NCI-H2227 treated with DMSO at 0.1 percent for 48 hours (cell line): Measurements from ENCODE around the gene SPN.
"Not testable (repeated sequence)": the region's sequence is repeated elsewhere in the genome, so short reads cannot be mapped to it uniquely, and the experiment has no call there.

Experiments
- DNase-seq: peaks from one replicate; lab custom pipeline; 2025; lab: John Stamatoyannopoulos, UW

Gene SPN

DNA sequence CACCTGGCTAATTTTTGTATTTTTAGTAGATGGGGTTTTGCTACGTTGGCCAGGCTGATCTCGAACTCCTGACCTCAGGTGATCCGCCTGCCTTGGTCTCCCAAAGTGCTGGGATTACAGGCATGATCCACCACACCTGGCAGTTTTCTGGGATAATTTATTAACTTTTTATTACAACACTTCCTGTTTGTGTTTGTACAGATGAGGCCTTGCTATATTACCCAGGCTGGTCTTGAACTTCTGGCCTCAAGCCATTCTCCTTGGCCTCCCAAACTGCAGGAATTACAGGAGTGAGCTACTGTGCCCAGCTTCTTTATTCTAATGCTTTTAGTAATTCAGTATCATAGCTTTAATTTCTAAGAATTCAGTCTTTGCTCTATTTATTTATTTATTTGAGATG lies 16.1 kb upstream of the SPN start:
- no peak for DNase-seq

DNA sequence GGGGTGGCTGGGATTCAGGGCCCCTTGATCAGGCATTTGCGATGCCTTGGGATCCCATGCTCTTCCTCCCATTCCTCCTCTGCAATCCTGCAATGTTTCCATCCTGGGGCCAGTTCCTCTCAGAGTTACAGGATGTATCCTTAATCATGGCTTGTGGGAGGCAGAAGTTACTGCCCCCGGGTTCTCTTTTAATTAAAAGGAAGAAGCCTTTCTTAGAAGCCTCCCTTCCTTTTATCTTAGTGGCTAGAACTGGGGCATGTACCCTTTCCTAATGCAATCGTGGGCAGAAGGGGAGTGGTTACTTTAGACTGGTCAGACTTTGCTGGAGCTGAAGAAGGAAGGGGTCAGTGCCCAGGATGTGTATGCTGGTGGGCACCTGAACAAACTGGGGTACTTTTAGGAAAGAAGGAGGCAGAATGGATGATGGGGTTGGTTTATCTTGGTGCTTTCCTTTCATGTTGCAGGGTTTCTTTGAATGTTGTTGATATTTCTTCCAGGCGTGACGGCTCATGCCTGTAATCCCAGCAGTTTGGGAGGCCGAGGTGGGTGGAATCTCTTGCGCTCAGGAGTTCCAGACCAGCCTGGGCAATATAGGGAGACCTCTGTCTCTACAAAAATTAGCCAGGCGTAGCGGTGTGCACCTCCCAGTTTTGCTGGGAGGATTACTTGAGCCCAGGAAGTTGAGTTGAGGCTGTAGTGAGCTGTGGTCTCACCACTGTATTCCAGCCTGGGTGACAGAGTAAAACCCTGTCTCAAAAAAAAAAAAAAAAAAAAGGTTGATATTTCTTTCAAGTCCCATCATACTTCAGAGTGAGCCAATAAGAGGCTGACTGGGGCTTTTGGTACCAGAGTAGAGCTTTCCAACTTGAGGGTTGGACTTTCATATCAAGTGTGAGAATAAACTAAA lies 13.2 kb upstream of the SPN start:
- DNase-seq = no peak

DNA sequence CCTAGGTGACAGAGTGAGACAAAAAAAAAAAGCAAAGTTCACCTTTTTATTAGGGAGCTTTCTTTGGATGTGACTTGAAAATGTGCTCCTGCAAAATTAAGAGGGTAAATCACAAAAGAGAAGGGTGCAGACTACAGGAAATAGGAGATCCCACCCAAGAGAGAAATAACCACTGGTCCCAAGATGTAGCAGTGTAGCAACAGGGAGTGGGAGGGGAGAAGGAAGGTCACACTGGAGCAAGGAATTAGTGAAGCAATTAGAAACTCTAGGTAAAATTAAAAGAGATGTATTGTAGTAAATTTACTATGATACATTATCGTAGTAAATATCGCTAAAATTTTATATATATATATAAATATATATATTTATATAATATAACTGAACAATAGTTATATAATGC lies 12.3 kb upstream of the SPN start:
- no peak for DNase-seq

DNA sequence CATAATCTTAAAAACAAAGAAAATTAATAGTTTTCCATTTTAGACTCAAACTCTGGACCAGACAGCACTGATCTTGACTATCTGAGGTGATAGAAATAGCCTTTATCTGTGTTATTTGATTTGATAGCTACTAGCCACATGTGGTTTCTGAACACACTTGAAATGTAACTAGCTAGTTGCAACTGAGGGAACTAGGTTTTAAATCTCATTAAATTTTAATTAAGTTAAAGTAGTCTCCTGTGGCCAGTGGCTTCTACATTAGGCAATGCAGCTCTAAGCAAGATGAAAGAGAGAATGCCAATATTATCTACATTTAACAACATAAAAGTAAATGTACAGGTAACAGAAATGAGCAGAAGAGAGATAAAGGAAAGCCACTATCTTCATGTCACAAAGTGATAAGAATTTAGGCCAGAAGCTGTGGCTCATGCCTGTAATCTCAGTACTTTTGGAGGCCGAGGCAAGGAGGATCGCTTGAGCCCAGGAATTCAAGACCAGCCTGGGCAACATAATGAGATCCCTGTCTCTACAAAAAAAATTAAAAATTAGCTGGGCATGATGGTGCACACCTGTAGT lies 11.2 kb upstream of the SPN start:
- DNase-seq = no peak

DNA sequence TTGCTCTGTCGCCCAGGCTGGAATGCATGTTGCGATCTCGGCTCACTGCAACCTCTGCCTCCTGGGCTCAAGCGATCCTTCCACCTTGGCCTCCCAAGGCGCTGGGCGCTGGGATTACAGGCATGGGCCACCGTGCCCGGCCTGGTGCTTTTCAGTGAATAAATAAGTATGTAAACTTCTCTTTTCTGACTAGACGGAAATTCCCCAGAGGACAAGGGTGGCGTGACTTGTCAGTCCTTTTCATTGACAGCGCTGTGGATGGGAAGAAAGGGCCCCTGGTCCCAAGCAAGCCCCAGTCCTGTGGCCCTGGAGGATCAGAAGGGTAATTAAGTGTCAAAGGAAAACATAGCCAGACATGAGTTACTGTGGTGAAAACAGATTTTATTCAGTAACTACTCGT lies 9.6 kb upstream of the SPN start:
- DNase-seq = no peak

DNA sequence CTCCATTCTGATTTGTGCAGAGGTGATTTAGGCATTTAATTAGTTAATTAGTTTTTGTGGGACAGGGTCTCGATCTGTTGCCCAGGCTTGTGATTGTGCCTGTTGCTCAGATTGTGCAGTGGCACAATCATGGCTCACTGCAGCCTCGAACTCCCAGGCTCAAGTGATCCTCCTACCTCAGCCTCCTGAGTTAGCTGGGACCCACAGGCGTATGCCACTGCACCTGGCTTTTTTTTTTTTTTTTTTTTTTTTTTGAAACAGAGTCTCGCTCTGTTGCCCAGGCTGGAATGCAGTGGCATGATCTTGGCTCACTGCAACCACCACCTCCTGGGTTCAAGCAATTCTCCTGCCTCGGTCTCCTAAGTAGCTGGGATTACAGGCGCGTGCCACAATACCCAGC lies 9.2 kb upstream of the SPN start:
- not testable (repeated sequence) for DNase-seq

DNA sequence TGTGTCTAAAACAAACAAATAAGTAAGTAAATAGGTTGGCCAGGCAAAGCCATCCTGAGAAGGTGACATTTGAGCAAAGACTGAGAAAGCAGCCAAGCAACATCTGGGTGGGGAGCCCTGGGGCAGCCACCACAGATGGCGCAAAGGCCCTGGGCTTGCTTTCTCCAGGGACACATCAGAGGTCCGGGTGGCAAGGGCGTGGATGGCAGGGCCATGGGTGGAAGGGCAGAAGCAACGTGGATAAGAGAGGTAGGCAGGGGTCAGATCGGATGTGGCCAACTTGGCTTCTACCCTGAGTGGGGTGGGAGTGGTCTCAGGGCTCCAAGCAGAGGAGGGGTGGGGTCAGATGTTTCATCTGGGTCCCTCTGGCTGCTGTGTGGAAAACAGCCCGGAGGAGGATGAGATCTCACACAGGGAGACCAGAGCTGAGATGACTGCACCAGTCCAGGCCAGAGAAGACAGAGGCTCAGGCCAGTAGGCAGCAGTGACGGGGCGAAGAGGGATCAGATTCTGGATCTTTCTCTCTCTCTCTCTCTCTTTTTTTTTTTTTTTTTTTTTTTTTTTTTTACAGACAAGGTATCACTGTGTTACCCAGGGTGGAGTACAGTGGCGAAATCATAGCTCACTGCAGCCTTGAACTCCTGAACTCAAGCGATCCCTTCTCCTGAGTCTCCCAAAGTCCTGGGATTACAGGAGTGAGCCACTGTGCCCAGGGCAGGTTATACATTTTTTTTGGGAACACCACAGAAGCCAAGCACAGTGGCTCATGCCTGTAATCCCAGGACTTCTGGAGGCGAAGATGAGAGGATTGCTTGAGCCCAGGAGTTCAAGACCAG lies 6.1 kb upstream of the SPN start:
- no peak for DNase-seq

DNA sequence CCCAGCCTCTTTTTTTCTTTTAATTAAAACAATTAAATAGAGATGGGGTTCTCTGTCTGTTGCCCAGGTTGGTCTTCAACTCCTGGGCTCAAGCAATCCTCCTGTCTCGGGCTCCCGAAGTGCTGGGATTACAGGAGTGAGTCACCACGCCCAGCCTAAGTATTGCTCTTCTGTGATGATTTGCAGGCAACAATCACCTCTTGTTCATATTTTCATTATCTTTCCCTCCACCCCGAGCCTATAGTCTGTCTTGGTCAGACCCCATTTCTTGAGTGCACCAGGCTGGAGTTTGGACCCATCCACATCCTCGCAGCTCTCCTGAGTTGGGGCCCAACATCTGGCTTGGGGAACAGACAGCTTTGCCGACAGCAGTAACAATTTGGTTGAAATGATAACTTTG lies 4.3 kb upstream of the SPN start:
- no peak for DNase-seq

DNA sequence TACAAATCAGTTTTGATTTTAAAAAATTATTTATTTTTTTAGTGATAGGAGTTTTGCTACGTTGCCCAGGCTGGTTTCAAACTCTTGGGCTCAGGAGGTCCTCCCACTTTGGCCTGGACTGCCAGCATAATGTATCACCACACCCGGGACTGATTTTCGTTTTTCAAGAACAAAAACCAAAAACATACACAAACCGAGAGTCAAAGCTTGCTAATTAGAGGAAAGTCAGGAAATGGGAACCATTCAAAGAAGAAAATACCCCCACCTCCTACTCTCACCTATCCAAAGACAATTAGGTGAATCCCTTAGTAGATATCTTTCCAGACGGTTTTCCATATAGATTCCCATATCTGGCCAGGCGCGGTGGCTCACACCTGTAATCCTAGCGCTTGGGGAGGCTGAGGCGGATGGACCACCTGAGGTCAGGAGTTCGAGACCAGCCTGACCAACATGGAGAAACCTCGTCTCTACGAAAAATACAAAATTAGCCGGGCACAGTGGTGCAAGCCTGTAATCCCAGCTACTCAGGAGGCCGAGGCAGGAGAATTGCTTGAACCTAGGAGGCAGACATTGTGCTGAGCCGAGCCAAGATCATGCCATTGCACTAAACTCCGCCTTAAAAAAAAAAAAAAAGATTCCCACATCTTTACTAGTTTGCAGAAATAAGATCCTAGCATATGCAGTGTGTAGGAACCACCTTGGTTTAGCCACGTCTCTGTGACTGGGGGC lies 883 bp upstream of the SPN start:
- no peak for DNase-seq

DNA sequence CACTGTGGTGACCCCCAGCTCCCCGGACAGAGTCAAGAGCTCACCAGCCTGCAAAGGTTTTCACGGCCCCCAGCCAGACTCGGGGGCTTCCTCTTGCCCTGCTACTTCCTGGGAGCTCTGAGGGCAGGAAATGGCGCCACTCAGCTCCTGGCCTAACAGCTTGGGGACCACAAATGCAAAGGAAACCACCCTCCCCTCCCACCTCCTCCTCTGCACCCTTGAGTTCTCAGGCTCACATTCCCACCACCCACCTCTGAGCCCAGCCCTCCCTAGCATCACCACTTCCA lies 375 bp upstream of the SPN start:
- no peak for DNase-seq

DNA sequence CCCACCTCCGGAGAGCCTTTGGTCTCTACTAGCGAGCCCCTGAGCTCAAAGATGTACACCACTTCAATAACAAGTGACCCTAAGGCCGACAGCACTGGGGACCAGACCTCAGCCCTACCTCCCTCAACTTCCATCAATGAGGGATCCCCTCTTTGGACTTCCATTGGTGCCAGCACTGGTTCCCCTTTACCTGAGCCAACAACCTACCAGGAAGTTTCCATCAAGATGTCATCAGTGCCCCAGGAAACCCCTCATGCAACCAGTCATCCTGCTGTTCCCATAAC lies 702 bp downstream of the SPN start:
- no peak for DNase-seq

DNA sequence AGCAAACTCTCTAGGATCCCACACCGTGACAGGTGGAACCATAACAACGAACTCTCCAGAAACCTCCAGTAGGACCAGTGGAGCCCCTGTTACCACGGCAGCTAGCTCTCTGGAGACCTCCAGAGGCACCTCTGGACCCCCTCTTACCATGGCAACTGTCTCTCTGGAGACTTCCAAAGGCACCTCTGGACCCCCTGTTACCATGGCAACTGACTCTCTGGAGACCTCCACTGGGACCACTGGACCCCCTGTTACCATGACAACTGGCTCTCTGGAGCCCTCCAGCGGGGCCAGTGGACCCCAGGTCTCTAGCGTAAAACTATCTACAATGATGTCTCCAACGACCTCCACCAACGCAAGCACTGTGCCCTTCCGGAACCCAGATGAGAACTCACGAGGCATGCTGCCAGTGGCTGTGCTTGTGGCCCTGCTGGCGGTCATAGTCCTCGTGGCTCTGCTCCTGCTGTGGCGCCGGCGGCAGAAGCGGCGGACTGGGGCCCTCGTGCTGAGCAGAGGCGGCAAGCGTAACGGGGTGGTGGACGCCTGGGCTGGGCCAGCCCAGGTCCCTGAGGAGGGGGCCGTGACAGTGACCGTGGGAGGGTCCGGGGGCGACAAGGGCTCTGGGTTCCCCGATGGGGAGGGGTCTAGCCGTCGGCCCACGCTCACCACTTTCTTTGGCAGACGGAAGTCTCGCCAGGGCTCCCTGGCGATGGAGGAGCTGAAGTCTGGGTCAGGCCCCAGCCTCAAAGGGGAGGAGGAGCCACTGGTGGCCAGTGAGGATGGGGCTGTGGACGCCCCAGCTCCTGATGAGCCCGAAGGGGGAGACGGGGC lies 1.3 kb downstream of the SPN start:
- DNase-seq = no peak

DNA sequence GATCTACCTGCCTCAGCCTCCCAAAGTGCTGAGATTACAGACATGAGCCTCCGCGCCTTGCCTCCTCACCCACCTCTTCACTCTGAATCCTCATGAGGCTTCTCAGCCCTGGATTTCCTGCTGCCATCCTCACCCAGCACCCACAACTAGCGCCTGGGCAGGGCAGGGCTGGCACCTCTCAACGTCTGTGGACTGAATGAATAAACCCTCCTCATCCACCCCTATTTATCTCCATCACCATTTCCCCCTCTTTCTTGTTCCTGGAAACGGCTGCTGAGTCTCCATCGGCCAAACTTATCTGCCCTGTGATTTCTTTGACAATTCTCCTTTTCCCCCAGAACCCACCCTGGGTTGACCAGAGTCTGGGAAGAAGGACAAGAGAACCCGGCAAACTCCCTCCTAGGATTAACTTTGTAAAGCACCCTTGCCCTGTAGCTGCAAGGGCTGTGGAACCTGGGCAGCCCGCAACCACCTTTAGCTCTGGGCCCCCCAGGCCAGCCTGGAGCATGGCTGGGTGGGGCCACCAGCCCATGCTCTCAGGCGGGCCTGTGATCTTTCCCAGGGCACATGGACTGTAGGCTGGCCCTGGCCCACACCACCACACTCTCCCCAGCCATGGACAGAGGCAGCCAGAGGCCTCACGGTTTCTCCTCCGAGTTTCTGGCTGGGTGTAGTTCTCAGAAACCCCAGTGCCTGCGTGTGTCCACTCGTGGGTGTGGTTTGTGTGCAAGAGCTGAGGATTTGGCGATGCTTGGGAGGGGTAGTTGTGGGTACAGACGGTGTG lies 2.4 kb downstream of the SPN start:
- DNase-seq = no peak

DNA sequence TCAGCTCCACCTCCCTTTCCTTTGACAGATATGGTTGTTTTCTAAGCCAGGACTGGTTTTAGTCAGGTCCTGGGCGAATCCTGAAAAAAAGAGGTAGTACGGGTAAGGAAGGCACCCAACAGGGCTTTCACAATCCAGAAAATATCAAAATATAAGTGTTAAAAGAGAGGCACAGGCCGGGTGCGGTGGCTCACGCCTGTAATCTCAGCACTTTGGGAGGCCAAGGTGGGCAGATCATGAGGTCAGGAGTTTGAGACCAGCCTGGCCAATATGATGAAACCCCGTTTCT lies 4.2 kb downstream of the SPN start:
- not testable (repeated sequence) for DNase-seq

DNA sequence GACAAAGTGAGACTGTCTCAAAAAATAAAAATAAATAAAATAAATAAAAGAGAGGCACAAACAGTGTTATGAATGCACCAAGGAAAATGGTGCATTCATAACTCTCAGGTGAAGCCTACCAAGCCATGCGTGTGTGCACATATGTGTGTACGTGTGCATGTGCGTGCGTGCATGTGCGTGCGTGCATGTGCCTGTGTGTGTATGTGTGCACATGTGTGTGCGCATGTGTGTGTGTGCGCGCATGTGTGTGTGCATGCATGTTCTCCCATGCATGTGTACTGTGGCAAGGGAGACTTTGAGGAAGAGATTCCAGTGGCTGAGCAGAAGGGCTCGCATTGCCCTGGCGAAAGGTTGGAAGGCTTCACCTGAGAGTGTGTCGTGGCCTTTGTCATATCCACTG lies 4.7 kb downstream of the SPN start:
- DNase-seq = no peak

DNA sequence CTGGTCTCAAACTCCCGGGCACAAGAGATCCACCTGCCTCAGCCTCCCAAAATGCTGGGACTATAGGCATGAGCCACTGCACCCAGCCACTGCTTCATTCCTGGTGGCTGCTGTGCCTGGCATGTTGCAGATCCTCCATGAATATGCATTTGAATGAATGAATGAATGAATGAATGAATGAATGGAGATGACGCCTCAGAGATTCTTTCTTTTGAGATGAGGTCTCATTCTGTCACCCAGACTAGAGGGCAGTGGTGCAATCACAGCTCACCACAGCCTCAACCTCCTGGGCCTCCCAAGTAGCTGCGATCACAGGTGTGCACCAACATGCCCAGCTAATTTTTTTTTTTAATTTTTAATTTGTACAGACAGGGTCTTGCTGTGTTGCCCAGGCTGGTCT lies 5.2 kb downstream of the SPN start:
- no peak for DNase-seq

DNA sequence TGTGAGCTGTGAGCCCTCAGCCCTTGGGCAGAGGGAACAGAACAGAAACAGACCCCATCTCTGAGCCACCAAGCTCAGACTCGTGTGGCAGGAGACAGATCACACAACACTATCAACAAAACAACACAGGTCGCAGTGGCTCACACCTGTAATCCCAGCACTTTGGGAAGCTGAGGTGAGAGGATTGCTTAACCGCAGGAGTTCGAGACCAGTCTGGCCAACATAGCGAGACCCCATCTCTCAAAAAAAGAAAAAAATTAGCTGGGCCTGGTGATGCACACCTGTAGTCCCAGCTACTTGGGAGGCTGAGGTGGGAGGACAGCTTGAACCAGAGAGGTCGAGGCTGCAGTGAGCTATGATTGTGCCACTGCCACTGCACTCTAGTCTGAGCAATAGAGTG lies 10.5 kb downstream of the SPN start:
- DNase-seq = no peak

DNA sequence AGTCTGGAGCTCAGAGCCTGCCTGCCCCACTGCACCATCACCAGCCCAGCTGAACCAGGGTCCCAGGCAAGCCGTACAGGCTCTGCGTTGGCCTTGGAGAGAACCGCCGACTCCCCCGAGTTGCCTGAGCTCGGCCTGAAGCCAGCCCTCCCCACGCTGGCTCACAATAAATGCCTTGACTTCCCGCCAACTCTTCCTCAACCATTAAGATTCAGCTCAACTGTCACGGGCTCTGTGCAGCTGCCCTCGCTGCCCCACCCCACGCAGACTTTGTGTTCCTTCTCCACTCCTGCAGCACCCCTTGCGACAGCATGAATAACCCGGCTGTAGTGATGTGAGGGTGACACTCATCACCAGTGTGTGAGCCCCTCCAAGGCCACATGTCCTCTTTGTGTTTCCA lies 11.1 kb downstream of the SPN start:
- no peak for DNase-seq

DNA sequence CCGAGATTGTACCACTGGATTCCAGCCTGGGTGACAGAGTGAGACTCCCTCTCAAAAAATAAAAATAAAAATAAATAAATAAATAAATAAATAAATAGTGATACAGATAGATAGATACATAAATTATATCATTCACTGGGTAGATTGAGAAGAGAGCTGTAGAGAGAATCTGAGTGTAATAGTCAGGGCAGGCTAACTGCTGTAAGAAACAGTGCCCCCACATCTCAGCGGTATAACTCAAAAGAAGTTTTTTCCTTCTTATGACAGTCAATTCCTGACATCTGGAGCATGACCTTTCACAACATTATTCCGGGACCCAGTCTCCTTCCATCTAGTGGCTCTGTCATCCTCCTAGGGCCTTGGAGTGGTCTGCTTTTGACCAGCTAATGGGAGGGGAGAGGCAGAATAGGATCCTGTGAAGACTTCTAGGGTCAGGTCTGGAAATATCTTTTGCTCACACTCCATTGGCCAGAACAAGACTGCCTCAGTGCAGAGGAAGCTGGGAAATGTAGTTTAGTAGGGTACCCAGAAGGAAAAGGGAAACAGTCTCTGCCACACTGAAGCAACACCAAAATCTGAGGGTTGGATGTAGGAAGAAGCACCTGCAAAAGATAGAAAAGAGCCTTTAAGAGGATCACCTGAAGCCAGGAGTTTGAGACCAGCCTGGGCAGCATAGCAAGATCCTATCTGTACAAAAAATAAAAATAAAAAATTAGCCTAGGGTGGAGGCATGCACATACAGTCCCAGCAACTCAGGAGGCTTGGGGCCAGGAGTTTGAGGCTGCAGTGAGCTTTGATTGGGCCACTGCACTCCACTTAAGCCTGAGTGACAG lies 13.0 kb downstream of the SPN start:
- DNase-seq = peak; percentile 29
